ENCODE measurements around the gene SPAG16.
A peak's percentile ranks its signal among the peaks of the same experiment; 100 is the strongest.
"Not testable (repeated sequence)": the region's sequence is repeated elsewhere in the genome, so short reads cannot be mapped to it uniquely, and the experiment has no call there.

Gene SPAG16

GRCh38 chr2:213818436-213818835, 534.2 kb downstream of the SPAG16 start:
- peak; percentile 88 for DNase-seq (ENCODE audit: low read depth)

- DNase-seq (ENCODE audit: low read depth), result peak; percentile 95
These were observed 550.1 kb downstream of the SPAG16 start for GRCh38 chr2:213834331-213834730.

GRCh38 chr2:213834746-213835145, 550.5 kb downstream of the SPAG16 start:
- peak; percentile 87 for DNase-seq (ENCODE audit: low read depth)

- peak; percentile 40 for DNase-seq (ENCODE audit: low read depth)
These were observed 562.6 kb downstream of the SPAG16 start for GRCh38 chr2:213846856-213847255.

- no peak for DNase-seq (ENCODE audit: low read depth)
These were observed 563.1 kb downstream of the SPAG16 start for GRCh38 chr2:213847316-213847715.

- peak; percentile 92 for DNase-seq (ENCODE audit: low read depth)
These were observed 564.4 kb downstream of the SPAG16 start for GRCh38 chr2:213848631-213849030.

- no peak for DNase-seq (ENCODE audit: low read depth)
These were observed 577.4 kb downstream of the SPAG16 start for GRCh38 chr2:213861638-213862037.

GRCh38 chr2:213862407-213863076, 578.3 kb downstream of the SPAG16 start:
- DNase-seq (ENCODE audit: low read depth), result no peak

GRCh38 chr2:213863541-213863940, 579.3 kb downstream of the SPAG16 start:
- DNase-seq (ENCODE audit: low read depth), result no peak

GRCh38 chr2:213868526-213868925, 584.3 kb downstream of the SPAG16 start:
- no peak for DNase-seq (ENCODE audit: low read depth)

- no peak for DNase-seq (ENCODE audit: low read depth)
These were observed 601.2 kb downstream of the SPAG16 start for GRCh38 chr2:213885485-213885884.

GRCh38 chr2:213914510-213914909, 630.2 kb downstream of the SPAG16 start:
- DNase-seq (ENCODE audit: low read depth), result no peak

- no peak for DNase-seq (ENCODE audit: low read depth)
These were observed 635.8 kb downstream of the SPAG16 start for GRCh38 chr2:213920014-213920413.

GRCh38 chr2:213923543-213923942, 639.3 kb downstream of the SPAG16 start:
- DNase-seq (ENCODE audit: low read depth), result no peak

GRCh38 chr2:213934560-213934959, 650.3 kb downstream of the SPAG16 start:
- DNase-seq (ENCODE audit: low read depth), result no peak

- DNase-seq (ENCODE audit: low read depth), result no peak
These were observed 673.8 kb downstream of the SPAG16 start for GRCh38 chr2:213958086-213958485.

- DNase-seq (ENCODE audit: low read depth), result no peak
These were observed 675.3 kb downstream of the SPAG16 start for GRCh38 chr2:213959589-213959988.

- DNase-seq (ENCODE audit: low read depth), result no peak
These were observed 687.3 kb downstream of the SPAG16 start for GRCh38 chr2:213971536-213971935.

GRCh38 chr2:213980883-213981282, 696.6 kb downstream of the SPAG16 start:
- no peak for DNase-seq (ENCODE audit: low read depth)

GRCh38 chr2:213989207-213989606, 704.9 kb downstream of the SPAG16 start:
- DNase-seq (ENCODE audit: low read depth), result no peak

GRCh38 chr2:213991453-213992108, 707.3 kb downstream of the SPAG16 start:
- DNase-seq (ENCODE audit: low read depth), result no peak

GRCh38 chr2:213995400-213996105, 711.3 kb downstream of the SPAG16 start:
- peak; percentile 84 for DNase-seq (ENCODE audit: low read depth)

- not testable (repeated sequence) for DNase-seq (ENCODE audit: low read depth)
These were observed 714.7 kb downstream of the SPAG16 start for GRCh38 chr2:213998976-213999375.

All from fibroblast of gingiva (primary cell).